Kidney (tissue), 14 donors: ENCODE data around the gene PEX11A. TPM values are rescaled to one million over a fixed set of nuclear protein-coding genes. Genes with fewer than 3 reads are reported as not detected.

Experiments
- DNase-seq, 5 donors: peaks; one replicate each; pipeline ENCODE4 v3.0.0-alpha.2; 2013 to 2020
- FAIRE-seq: peaks from 2 replicates; lab custom pipeline; 2012; peaks lifted over from hg19 to GRCh38; lab: Jason Lieb, UNC
- H3K27ac ChIP-seq, 2 donors: one replicate each; pipeline ENCODE4 v1.7.0; 2013; ENCODE audit warnings: low read depth in 2 of 2, low read length in 2 of 2, inconsistent platforms in 1 of 2
- H3K27me3 ChIP-seq: one replicate; pipeline ENCODE4 v1.7.1; 2013; ENCODE audit warnings: low read length, inconsistent platforms; ENCODE audit not compliant: control insufficient read depth, insufficient read depth
- H3K36me3 ChIP-seq, 3 donors: one replicate each; pipeline versions ENCODE4 v1.7.0 to v1.7.1; 2013; ENCODE audit warnings: low read length in 3 of 3, control low read depth in 1 of 3, inconsistent platforms in 1 of 3; ENCODE audit not compliant: insufficient read depth in 3 of 3, control insufficient read depth in 2 of 3
- H3K4me1 ChIP-seq, 3 donors: one replicate each; pipeline versions ENCODE4 v1.7.0 to v1.7.1; 2013; ENCODE audit warnings: low read length in 3 of 3, inconsistent platforms in 1 of 3, low read depth in 1 of 3; ENCODE audit not compliant: control insufficient read depth in 2 of 3, insufficient read depth in 2 of 3
- H3K4me3 ChIP-seq, 3 donors: one replicate each; pipeline versions ENCODE4 v1.7.0 to v1.8.1; 2013; ENCODE audit warnings: low read length in 3 of 3, control low read depth in 1 of 3, inconsistent platforms in 1 of 3
- H3K9ac ChIP-seq, 3 donors: one replicate each; pipeline versions ENCODE4 v1.7.0 to v1.7.1; 2013; ENCODE audit warnings: low read length in 3 of 3, control low read depth in 1 of 3, inconsistent platforms in 1 of 3
- H3K9me3 ChIP-seq, 3 donors: one replicate each; pipeline versions ENCODE4 v1.7.0 to v1.7.1; 2013; ENCODE audit warnings: low read length in 3 of 3, control low read depth in 1 of 3, inconsistent platforms in 1 of 3; ENCODE audit not compliant: control insufficient read depth in 2 of 3, insufficient read depth in 1 of 3
- CTCF ChIP-seq: IDR thresholded peaks from 3 replicates; pipeline ENCODE4 v1.5.1; 2012; ENCODE audit warnings: mild to moderate bottlenecking, moderate library complexity, borderline replicate concordance; ENCODE audit not compliant: insufficient read depth; ENCODE audit errors: extremely low read depth
- intact Hi-C: fragments of 100-400 bp; cut with DNase I; formaldehyde crosslinking; loops from one replicate; pipeline ENCODE4 v1.11.1; 2022
- polyA plus RNA-seq: library from polyadenylated mRNA; stranded (reverse); fragments of 350-450 nt; fragmentation: Illumina TruSeq; extraction: RNeasy Lipid Tissue Mini Kit (QIAGEN cat#74804); gene quantifications from one replicate; pipeline ENCODE4 v1.2.3, GENCODE V29; 2014; ENCODE audit warnings: low read depth, low replicate concordance; ENCODE audit not compliant: insufficient read depth
- total RNA-seq: library from RNA; stranded (reverse); fragmentation: NEBNext Ultra II Directional; extraction: Animal tissue kit (Norgen Biotek cat#: 25700); gene quantifications from one replicate; pipeline ENCODE4 v1.2.1, GENCODE V29; 2021
- donor health status: control.
- donor health status: control.
- donor health status: control.
- donor health status: control.
- donor health status: control.
- donor health status: DM: yes; HTN: yes; CAD: no.
- donor health status: Normal renal cell carcinoma (clear cell type).

PEX11A gene
- total and polyA plus RNA-seq, 2 donors from 2014 or later = 7.7 to 13.7 TPM

- H3K9me3 ChIP-seq = no peaks in the 10 kb centered on the region
- no peak overlapping the region for H3K27ac ChIP-seq
- no peak overlapping the region for H3K9ac ChIP-seq
- FAIRE-seq (no peak), DNase-seq (no peak)
- no peaks in the 10 kb centered on the region for H3K27me3 ChIP-seq
- H3K4me3 ChIP-seq = no peak overlapping the region
- intact Hi-C loops = no loop called here
- no peaks in the 10 kb centered on the region for H3K36me3 ChIP-seq
- H3K4me1 ChIP-seq = peaks cover 0 to 12% (median 6%) of the 10 kb centered on the region in 3 donors
- TF ChIP-seq CTCF = no peak
Observed at GRCh38 chr15:89677381-89677780, 13.2 kb downstream of the PEX11A start.

DNA sequence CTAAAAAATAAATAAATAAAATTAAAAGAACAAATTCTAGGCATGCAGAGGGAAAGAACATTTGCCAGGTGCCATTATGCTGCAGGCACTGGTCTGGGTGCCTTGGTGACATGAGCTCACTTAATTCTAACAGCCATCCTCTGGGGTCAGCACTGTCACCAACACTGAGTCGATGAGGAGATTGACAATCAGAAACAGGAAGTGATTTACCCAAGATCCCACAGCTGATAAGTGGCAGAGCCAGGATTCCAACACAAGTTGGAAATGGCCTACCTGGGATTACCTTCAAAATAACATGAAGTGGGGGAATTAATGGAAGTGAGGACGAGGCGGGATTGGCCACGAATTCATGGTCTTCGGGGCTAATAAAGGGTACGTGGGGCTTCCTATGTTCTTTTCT, 14.9 kb downstream of the PEX11A start:
- no peak for TF ChIP-seq CTCF
- DNase-seq = no peak
- intact Hi-C loops = no loop called here
- peaks cover 0 to 12% (median 3%) of the 10 kb centered on the region in 3 donors for H3K4me1 ChIP-seq
- H3K27ac ChIP-seq = no peak overlapping the region
- H3K36me3 ChIP-seq = no peaks in the 10 kb centered on the region
- no peak overlapping the region for H3K9ac ChIP-seq
- FAIRE-seq = no peak
- no peaks in the 10 kb centered on the region for H3K27me3 ChIP-seq
- no peak overlapping the region for H3K4me3 ChIP-seq
- no peaks in the 10 kb centered on the region for H3K9me3 ChIP-seq

DNA sequence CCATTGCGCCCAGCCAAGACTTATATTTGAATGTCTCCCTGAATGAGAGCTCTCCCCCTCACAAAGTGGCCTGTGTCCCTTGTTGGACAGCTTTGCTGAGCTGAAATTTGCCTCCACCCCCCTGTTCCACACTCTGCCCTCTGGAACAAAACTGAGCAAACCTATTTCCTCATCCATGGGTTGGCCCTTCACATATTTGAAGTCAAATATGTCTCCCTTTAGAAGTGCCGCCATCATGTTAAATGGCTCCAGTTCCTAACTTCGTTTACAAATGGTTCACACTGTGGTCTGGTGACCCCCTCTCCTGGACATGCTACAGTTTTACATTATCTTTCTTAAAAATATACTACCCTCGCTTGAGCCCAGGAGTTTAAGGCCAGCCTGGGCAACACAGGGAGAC, 16.0 kb downstream of the PEX11A start:
- H3K4me3 ChIP-seq = no peak overlapping the region
- no peak overlapping the region for H3K27ac ChIP-seq
- H3K4me1 ChIP-seq = peaks cover 0 to 5% (median 0%) of the 10 kb centered on the region in 3 donors
- no peaks in the 10 kb centered on the region for H3K27me3 ChIP-seq
- no peak for TF ChIP-seq CTCF
- no peak overlapping the region for H3K9ac ChIP-seq
- FAIRE-seq (no peak), DNase-seq (no peak)
- intact Hi-C loops = no loop called here
- no peaks in the 10 kb centered on the region for H3K36me3 ChIP-seq
- no peaks in the 10 kb centered on the region for H3K9me3 ChIP-seq

GRCh38 chr15:89673165-89673512, 17.4 kb downstream of the PEX11A start:
- Histone ChIP-seq H3K4me3 (no peak overlapping the region), H3K9ac (no peak overlapping the region), H3K36me3 (no peaks in the 10 kb centered on the region), H3K27me3 (no peaks in the 10 kb centered on the region), H3K9me3 (no peaks in the 10 kb centered on the region), H3K27ac (no peak overlapping the region), H3K4me1 (no peaks in the 10 kb centered on the region)
- TF ChIP-seq CTCF = no peak
- intact Hi-C loops = no loop called here
- FAIRE-seq (no peak), DNase-seq (peak in 4 of 5 donors; percentile 53 to 73 (median 66))
